B cell (primary cell): Measurements from ENCODE around the gene ASTN2. TPM values are rescaled to one million over a fixed set of nuclear protein-coding genes. Genes with fewer than 3 reads are reported as not detected.

Experiments
- ATAC-seq: fragments of 200-7000 bp; cut with Tn5 transposase; one replicate; pipeline ENCODE4 v1.10.0; 2021; ENCODE audit warnings: low read depth, mild to moderate bottlenecking, moderate number of reproducible peaks, moderate library complexity
- CTCF ChIA-PET: fragments of 350-600 bp; sonication (Branson Sonifier 250); formaldehyde crosslinking; loops from one replicate; lab custom pipeline; 2021; ENCODE audit warnings: antibody characterized with exemption, inconsistent platforms; lab: Charles Lee
- POLR2A ChIA-PET: fragments of 350-600 bp; sonication (Branson Sonifier 250); formaldehyde crosslinking; loops from one replicate; lab custom pipeline; 2021; ENCODE audit warnings: antibody characterized with exemption; lab: Charles Lee
- DNase-seq: peaks from one replicate; pipeline ENCODE4 v3.0.0; 2013
- H2AFZ ChIP-seq: 2 replicates; pipeline ENCODE4 v1.6.1; 2012; ENCODE audit warnings: mild to moderate bottlenecking, low read depth, low read length; ENCODE audit not compliant: insufficient read depth, poor library complexity, severe bottlenecking
- H3K27ac ChIP-seq, 2 donors: 1 replicate in 1 of 2; 2 replicates in 1 of 2; pipeline ENCODE4 v1.5.1; 2012 to 2013; ENCODE audit warnings: low read length in 2 of 2, mild to moderate bottlenecking in 2 of 2, moderate library complexity in 1 of 2
- H3K27me3 ChIP-seq, 4 experiments: fragments of 200-600 bp in 1 of 4; sonication (generic) in 1 of 4; replicated peaks in 1 of 4; 1 replicate in 2 of 4; 2 replicates in 2 of 4; pipeline versions ENCODE4 v1.6.1 to v1.7.0; 2013 to 2016; ENCODE audit warnings: low read length in 3 of 4, mild to moderate bottlenecking in 2 of 4, mixed read lengths in 1 of 4, moderate library complexity in 1 of 4; ENCODE audit not compliant: insufficient read depth in 4 of 4, control insufficient read depth in 3 of 4; ENCODE audit errors: control extremely low read depth in 1 of 4
- H3K36me3 ChIP-seq, 2 experiments: replicated peaks in 1 of 2; 1 replicate in 1 of 2; 2 replicates in 1 of 2; pipeline versions ENCODE4 v1.6.1 to v1.7.1; 2013; ENCODE audit warnings: low read length in 1 of 2; ENCODE audit not compliant: insufficient read depth in 2 of 2, control insufficient read depth in 1 of 2; ENCODE audit errors: control extremely low read depth in 1 of 2, extremely low read depth in 1 of 2
- H3K4me1 ChIP-seq, 2 donors: fragments of 200-600 bp in 1 of 2; sonication (generic) in 1 of 2; 1 replicate in 1 of 2; 2 replicates in 1 of 2; pipeline versions ENCODE4 v1.5.1 to v1.6.1; 2013 to 2017; ENCODE audit warnings: low read length in 2 of 2; ENCODE audit not compliant: control insufficient read depth in 2 of 2, insufficient read depth in 2 of 2
- H3K4me2 ChIP-seq: replicated peaks from 2 replicates; pipeline ENCODE3; 2012; ENCODE audit warnings: mild to moderate bottlenecking, low read depth, low read length; ENCODE audit not compliant: poor library complexity, severe bottlenecking
- H3K4me3 ChIP-seq, 5 experiments: fragments of 200-600 bp in 1 of 5; sonication (generic) in 1 of 5; 1 replicate in 3 of 5; 2 replicates in 2 of 5; pipeline versions ENCODE4 v1.5.1 to v1.7.0; 2011 to 2016; ENCODE audit warnings: low read length in 4 of 5, mild to moderate bottlenecking in 4 of 5, low read depth in 2 of 5, control low read depth in 1 of 5, moderate library complexity in 1 of 5; ENCODE audit not compliant: insufficient read depth in 1 of 5; ENCODE audit errors: control extremely low read depth in 1 of 5, extremely low read depth in 1 of 5
- H3K79me2 ChIP-seq: fragments of 200-600 bp; sonication (generic); one replicate; pipeline ENCODE4 v1.6.0; 2016; ENCODE audit warnings: low read length; ENCODE audit not compliant: control insufficient read depth, insufficient read depth
- H3K9ac ChIP-seq: fragments of 200-600 bp; sonication (generic); 2 replicates; pipeline ENCODE4 v1.6.1; 2017; ENCODE audit warnings: mild to moderate bottlenecking, low read length, moderate library complexity
- H3K9me3 ChIP-seq, 3 donors: one replicate each; pipeline versions ENCODE4 v1.6.1 to v1.7.1; 2013; ENCODE audit warnings: low read length in 2 of 3; ENCODE audit not compliant: control insufficient read depth in 2 of 3, insufficient read depth in 1 of 3; ENCODE audit errors: control extremely low read depth in 1 of 3
- H4K20me1 ChIP-seq: 2 replicates; pipeline ENCODE4 v1.6.0; 2012; ENCODE audit warnings: mild to moderate bottlenecking, low read length; ENCODE audit not compliant: insufficient read depth, control insufficient read depth, poor library complexity, severe bottlenecking
- H3K27ac Mint-ChIP-seq: one replicate; pipeline ENCODE4 v1.8.0; 2021; ENCODE audit warnings: mixed read lengths
- H3K27me3 Mint-ChIP-seq: one replicate; pipeline ENCODE4 v1.8.0; 2021; ENCODE audit warnings: mixed read lengths
- H3K4me1 Mint-ChIP-seq: one replicate; pipeline ENCODE4 v1.8.0; 2021; ENCODE audit warnings: mixed read lengths
- H3K4me3 Mint-ChIP-seq: one replicate; pipeline ENCODE4 v1.8.0; 2021; ENCODE audit warnings: mixed read lengths
- H3K9me3 Mint-ChIP-seq: one replicate; pipeline ENCODE4 v1.8.0; 2022; ENCODE audit warnings: mixed read lengths; ENCODE audit not compliant: insufficient read depth
- EZH2 ChIP-seq: IDR thresholded peaks from 2 replicates; pipeline ENCODE4 v1.6.1; 2012; ENCODE audit warnings: borderline replicate concordance, low read depth, mild to moderate bottlenecking, moderate library complexity, low read length; ENCODE audit not compliant: insufficient read depth, poor library complexity, severe bottlenecking
- WGBS: methylation state at CpG from one replicate; pipeline ENCODE4 v1.1.5; 2013; ENCODE audit warnings: missing lambda C conversion rate; ENCODE audit not compliant: insufficient coverage; 5-methylcytosine and 5-hydroxymethylcytosine counted together
- intact Hi-C: fragments of 100-400 bp; cut with micrococcal nuclease; formaldehyde crosslinking; loops from one replicate; pipeline ENCODE4 v1.10.0; 2022
- polyA plus RNA-seq: library from polyadenylated mRNA; depleted of rRNA; stranded (reverse); fragments of >200 nt; gene quantifications from 2 replicates; pipeline ENCODE4 v1.2.3, GENCODE V29; 2012
- total RNA-seq, 2 donors: library from RNA; stranded (reverse); fragments of 120-200 nt in 1 of 2; gene quantifications; 1 replicate in 1 of 2; 2 replicates in 1 of 2; pipeline versions ENCODE4 v1.2.3 to v1.2.4, GENCODE V29; 2013 to 2022
- TF ChIP-seq, protein P1 (sequence below): fragments of 200-600 bp; IDR thresholded peaks from one replicate; pipeline ENCODE4 v1.8.0; 2022; ENCODE audit warnings: antibody characterized with exemption, mild to moderate bottlenecking

ASTN2 gene
- total and polyA plus RNA-seq, 2 donors (not counting 1 experiment from before 2014, with no cell fraction given), result 1.2 to 3.6 TPM

DNA sequence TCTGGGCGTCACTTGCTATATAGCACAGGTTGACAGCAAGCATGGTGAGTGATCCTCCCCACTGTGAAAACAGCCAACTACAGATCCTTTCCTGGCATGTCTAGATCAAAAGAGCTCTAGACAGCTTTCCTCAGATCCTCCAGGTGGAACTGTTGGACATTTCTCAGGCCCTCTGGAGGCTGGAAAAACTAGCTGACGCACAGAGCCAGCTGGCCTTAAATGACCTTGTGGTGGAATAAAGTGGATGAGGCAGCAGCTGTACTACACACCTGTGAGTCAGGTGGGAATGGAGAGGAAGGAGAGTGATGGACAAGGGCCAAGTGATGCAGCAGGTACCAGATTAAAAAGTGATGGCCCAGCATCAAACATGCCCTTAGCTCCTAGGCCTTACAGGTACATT lies 555.1 kb downstream of the ASTN2 start:
- no peaks in the 10 kb centered on the region for H3K36me3 ChIP-seq
- H3K27me3 ChIP-seq, result no peaks in the 10 kb centered on the region
- ChIA-PET CTCF (interaction anchor here (1.2 to 4.5 kb wide), 2 partner anchors 29 to 123 kb away, joined by 3 to 13 read pairs; no protein-coding TSS in a partner anchor), POLR2A (no interaction called here)
- TF ChIP-seq, protein P1, sequence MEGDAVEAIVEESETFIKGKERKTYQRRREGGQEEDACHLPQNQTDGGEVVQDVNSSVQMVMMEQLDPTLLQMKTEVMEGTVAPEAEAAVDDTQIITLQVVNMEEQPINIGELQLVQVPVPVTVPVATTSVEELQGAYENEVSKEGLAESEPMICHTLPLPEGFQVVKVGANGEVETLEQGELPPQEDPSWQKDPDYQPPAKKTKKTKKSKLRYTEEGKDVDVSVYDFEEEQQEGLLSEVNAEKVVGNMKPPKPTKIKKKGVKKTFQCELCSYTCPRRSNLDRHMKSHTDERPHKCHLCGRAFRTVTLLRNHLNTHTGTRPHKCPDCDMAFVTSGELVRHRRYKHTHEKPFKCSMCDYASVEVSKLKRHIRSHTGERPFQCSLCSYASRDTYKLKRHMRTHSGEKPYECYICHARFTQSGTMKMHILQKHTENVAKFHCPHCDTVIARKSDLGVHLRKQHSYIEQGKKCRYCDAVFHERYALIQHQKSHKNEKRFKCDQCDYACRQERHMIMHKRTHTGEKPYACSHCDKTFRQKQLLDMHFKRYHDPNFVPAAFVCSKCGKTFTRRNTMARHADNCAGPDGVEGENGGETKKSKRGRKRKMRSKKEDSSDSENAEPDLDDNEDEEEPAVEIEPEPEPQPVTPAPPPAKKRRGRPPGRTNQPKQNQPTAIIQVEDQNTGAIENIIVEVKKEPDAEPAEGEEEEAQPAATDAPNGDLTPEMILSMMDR, result no peak
- no peak for TF ChIP-seq EZH2
- intact Hi-C loops, result no loop called here
- no peak overlapping the region for H3K27ac ChIP-seq
- Mint-ChIP-seq H3K27me3 (peaks cover 13% of the 10 kb centered on the region), H3K9me3 (no peaks in the 10 kb centered on the region), H3K27ac (no peak overlapping the region), H3K4me1 (peaks cover 5% of the 10 kb centered on the region), H3K4me3 (no peak overlapping the region)
- H3K9me3 ChIP-seq, result no peaks in the 10 kb centered on the region
- WGBS, result 100% methylated on average over 1 of the region's 2 CpGs
- H2AFZ ChIP-seq, result no peak overlapping the region
- H4K20me1 ChIP-seq, result no peaks in the 10 kb centered on the region
- H3K9ac ChIP-seq, result no peak overlapping the region
- no peaks in the 10 kb centered on the region for H3K79me2 ChIP-seq
- no peak overlapping the region for H3K4me3 ChIP-seq
- H3K4me2 ChIP-seq, result no peak overlapping the region
- no peak for ATAC-seq
- no peak for DNase-seq
- no peaks in the 10 kb centered on the region for H3K4me1 ChIP-seq

DNA sequence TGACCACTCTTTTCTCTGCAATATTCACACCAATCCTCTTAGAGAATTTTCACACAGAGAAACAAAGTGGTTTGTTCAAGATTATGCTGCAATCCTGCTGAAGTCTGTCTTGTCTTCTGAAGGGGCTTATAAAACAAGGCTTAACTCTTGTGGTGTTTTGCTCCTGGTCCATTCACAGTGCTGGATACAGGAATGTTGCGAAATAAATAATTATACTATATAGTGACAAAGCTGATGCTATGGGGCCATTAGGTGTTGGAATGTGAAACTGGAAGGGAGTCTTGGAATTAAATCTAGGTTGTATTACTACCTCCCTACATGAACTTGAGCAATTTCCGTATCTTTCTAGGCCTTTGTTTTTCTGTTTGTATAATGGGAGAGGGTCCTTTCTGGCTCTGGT lies 557.5 kb downstream of the ASTN2 start:
- H3K36me3 ChIP-seq, result no peaks in the 10 kb centered on the region
- H3K4me2 ChIP-seq, result no peak overlapping the region

More for the DNA sequence above, 557.5 kb downstream of the ASTN2 start:
- intact Hi-C loops, result no loop called here
- Histone ChIP-seq H4K20me1 (no peaks in the 10 kb centered on the region), H3K79me2 (no peaks in the 10 kb centered on the region), H3K27me3 (no peaks in the 10 kb centered on the region), H3K27ac (no peak overlapping the region), H2AFZ (no peak overlapping the region), H3K9ac (no peak overlapping the region), H3K4me3 (no peak overlapping the region), H3K4me1 (no peaks in the 10 kb centered on the region), H3K9me3 (no peaks in the 10 kb centered on the region)
- Mint-ChIP-seq H3K4me1 (peaks cover 5% of the 10 kb centered on the region), H3K27me3 (peaks cover 8% of the 10 kb centered on the region), H3K4me3 (no peak overlapping the region), H3K27ac (no peak overlapping the region), H3K9me3 (no peaks in the 10 kb centered on the region)
- TF ChIP-seq EZH2, result no peak
- TF ChIP-seq, protein P1, result no peak
- ChIA-PET CTCF (interaction anchor here (4.5 kb wide), 1 partner anchor 120 kb away, joined by 13 read pairs; no protein-coding TSS in a partner anchor), POLR2A (no interaction called here)
- WGBS, result no CpG with 5 or more reads among the region's 2 CpGs
- DNase-seq, result no peak
- no peak for ATAC-seq
